Activated CD8-positive, alpha-beta memory T cell treated with anti-CD3 and anti-CD28 coated beads for 24 hours (primary cell): Measurements from ENCODE around the gene OR2S2.
"Not testable (repeated sequence)": the region's sequence is repeated elsewhere in the genome, so short reads cannot be mapped to it uniquely, and the experiment has no call there.

Experiments used
- DNase-seq: peaks from one replicate; pipeline ENCODE4 v3.0.0-alpha.2; 2020

Gene OR2S2

GRCh38 chr9:35962126-35962906, 4.4 kb upstream of the OR2S2 start:
- DNase-seq, result no peak

- DNase-seq, result no peak
Measured at GRCh38 chr9:35960039-35960655, 2.2 kb upstream of the OR2S2 start.

- DNase-seq, result no peak
Measured at GRCh38 chr9:35956651-35957050, 1.3 kb downstream of the OR2S2 start.

GRCh38 chr9:35954942-35955546, 2.9 kb downstream of the OR2S2 start:
- DNase-seq, result no peak

GRCh38 chr9:35952526-35953191, 5.3 kb downstream of the OR2S2 start:
- no peak for DNase-seq

- DNase-seq, result no peak
Measured at GRCh38 chr9:35951736-35952135, 6.2 kb downstream of the OR2S2 start.

GRCh38 chr9:35948901-35949318, 9.0 kb downstream of the OR2S2 start:
- no peak for DNase-seq

GRCh38 chr9:35948451-35948850, 9.5 kb downstream of the OR2S2 start:
- DNase-seq, result no peak

GRCh38 chr9:35945341-35946018, 12.5 kb downstream of the OR2S2 start:
- peak; percentile 82 for DNase-seq

- no peak for DNase-seq
Measured at GRCh38 chr9:35944841-35945240, 13.1 kb downstream of the OR2S2 start.

- no peak for DNase-seq
Measured at GRCh38 chr9:35944173-35944572, 13.8 kb downstream of the OR2S2 start.

GRCh38 chr9:35942286-35942685, 15.7 kb downstream of the OR2S2 start:
- DNase-seq, result no peak

- DNase-seq, result no peak
Measured at GRCh38 chr9:35940458-35941407, 17.2 kb downstream of the OR2S2 start.

- no peak for DNase-seq
Measured at GRCh38 chr9:35939679-35940250, 18.2 kb downstream of the OR2S2 start.

- no peak for DNase-seq
Measured at GRCh38 chr9:35938474-35939356, 19.2 kb downstream of the OR2S2 start.

- no peak for DNase-seq
Measured at GRCh38 chr9:35937227-35937626, 20.7 kb downstream of the OR2S2 start.

- DNase-seq, result no peak
Measured at GRCh38 chr9:35935755-35936509, 22.0 kb downstream of the OR2S2 start.

GRCh38 chr9:35935261-35935660, 22.7 kb downstream of the OR2S2 start:
- DNase-seq, result no peak

GRCh38 chr9:35934069-35934468, 23.9 kb downstream of the OR2S2 start:
- DNase-seq, result not testable (repeated sequence)
